ENCODE results near the gene ERRFI1. TPM values are rescaled to one million over a fixed set of nuclear protein-coding genes. Genes with fewer than 3 reads are reported as not detected.
"Not testable (repeated sequence)": the region's sequence is repeated elsewhere in the genome, so short reads cannot be mapped to it uniquely, and the experiment has no call there.

Gene ERRFI1
- total RNA-seq, 1 donor from 2014 or later: 3.2 TPM

GRCh38 chr1:7983086-7983778 is 42.9 kb downstream of the ERRFI1 start:
- intact Hi-C loops (cut with micrococcal nuclease): loop anchor here (2.0 kb wide), 1 partner anchor 14 kb away; no protein-coding TSS in a partner anchor
- Mint-ChIP-seq H3K27me3 (ENCODE audit: insufficient read depth) (no peaks in the 10 kb centered on the region), H3K27ac (no peak overlapping the region), H3K36me3 (ENCODE audit: low read depth) (peaks cover 41% of the 10 kb centered on the region), H3K4me3 (no peak overlapping the region), H3K9me3 (no peaks in the 10 kb centered on the region), H3K4me1 (ENCODE audit: low read depth) (peaks cover 11% of the 10 kb centered on the region)
- no peak for DNase-seq (ENCODE audit: low spot score)

DNA sequence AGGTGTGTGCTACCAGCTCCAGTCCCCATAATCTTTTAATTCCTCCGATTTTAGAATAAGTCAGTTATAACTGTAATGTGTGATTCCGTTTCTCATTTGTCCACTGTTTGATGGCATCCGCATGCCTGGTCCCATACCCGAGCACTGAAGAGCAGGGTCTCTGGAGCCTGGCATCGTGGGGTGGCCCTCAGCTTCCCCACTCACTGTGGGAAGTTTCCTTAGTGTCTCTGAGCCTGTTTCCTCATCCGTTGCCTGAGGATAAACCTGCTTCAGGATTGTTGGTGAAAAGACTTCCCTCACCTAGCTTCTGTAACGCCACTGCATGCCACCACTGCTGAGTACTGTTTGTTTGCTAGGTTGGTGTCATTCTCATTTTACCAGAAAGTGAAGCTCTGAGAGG is 45.1 kb downstream of the ERRFI1 start:
- DNase-seq (ENCODE audit: low spot score): no peak
- Mint-ChIP-seq H3K27ac (no peak overlapping the region), H3K4me3 (no peak overlapping the region), H3K27me3 (ENCODE audit: insufficient read depth) (no peaks in the 10 kb centered on the region), H3K9me3 (no peaks in the 10 kb centered on the region), H3K36me3 (ENCODE audit: low read depth) (peaks cover 45% of the 10 kb centered on the region), H3K4me1 (ENCODE audit: low read depth) (peaks cover 11% of the 10 kb centered on the region)
- intact Hi-C loops (cut with micrococcal nuclease): no loop called here

GRCh38 chr1:7975212-7975865 is 50.8 kb downstream of the ERRFI1 start:
- no peaks in the 10 kb centered on the region for H3K9me3 Mint-ChIP-seq
- no peaks in the 10 kb centered on the region for H3K27me3 Mint-ChIP-seq (ENCODE audit: insufficient read depth)
- intact Hi-C loops (cut with micrococcal nuclease): no loop called here
- H3K4me1 Mint-ChIP-seq (ENCODE audit: low read depth): no peaks in the 10 kb centered on the region
- H3K36me3 Mint-ChIP-seq (ENCODE audit: low read depth): peaks cover 52% of the 10 kb centered on the region
- DNase-seq (ENCODE audit: low spot score): no peak
- no peak overlapping the region for H3K4me3 Mint-ChIP-seq
- H3K27ac Mint-ChIP-seq: no peak overlapping the region

DNA sequence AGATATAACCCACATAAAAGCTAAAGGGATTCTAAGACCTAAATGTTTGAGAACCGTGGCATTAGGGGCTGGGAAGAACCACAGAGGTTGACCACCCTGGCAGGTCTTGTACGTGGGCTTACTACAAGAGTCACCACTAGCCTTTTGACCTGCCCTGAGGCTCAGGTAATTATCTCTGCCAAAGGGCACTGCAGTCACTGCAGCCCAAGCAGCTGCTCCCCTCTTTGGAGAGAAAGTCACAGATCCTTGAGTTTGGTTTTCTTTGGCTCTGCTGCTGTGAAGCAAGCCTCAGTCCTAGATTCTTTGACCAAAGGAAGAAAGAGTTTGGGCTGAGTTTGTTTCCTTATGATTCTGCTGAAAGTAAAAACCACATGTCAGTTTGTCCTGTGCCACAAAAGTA is 53.0 kb downstream of the ERRFI1 start:
- Mint-ChIP-seq H3K9me3 (no peaks in the 10 kb centered on the region), H3K4me3 (no peak overlapping the region), H3K36me3 (ENCODE audit: low read depth) (peaks cover 53% of the 10 kb centered on the region), H3K4me1 (ENCODE audit: low read depth) (no peaks in the 10 kb centered on the region), H3K27ac (no peak overlapping the region), H3K27me3 (ENCODE audit: insufficient read depth) (no peaks in the 10 kb centered on the region)
- intact Hi-C loops (cut with micrococcal nuclease): no loop called here
- no peak for DNase-seq (ENCODE audit: low spot score)

DNA sequence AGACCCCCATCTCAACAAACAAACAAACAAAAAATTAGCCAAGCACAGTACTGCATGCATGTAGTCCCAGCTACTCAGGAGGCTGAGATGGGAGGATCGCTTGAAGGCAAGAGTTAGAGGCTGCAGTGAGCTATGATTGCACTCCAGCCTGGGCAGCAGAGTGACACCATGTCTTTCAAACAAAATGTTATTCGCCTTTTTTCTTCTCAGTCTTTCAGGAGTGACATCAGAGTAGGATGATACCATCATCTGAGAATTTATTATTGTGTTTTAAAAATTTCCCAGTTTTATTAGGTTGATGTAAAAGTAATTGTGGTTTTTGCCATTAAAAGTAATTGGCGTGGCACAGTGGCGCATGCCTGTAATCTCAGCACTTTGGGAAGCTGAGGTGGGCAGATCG is 53.8 kb downstream of the ERRFI1 start:
- intact Hi-C loops (cut with micrococcal nuclease): no loop called here
- Mint-ChIP-seq H3K27ac (no peak overlapping the region), H3K9me3 (no peaks in the 10 kb centered on the region)

DNA sequence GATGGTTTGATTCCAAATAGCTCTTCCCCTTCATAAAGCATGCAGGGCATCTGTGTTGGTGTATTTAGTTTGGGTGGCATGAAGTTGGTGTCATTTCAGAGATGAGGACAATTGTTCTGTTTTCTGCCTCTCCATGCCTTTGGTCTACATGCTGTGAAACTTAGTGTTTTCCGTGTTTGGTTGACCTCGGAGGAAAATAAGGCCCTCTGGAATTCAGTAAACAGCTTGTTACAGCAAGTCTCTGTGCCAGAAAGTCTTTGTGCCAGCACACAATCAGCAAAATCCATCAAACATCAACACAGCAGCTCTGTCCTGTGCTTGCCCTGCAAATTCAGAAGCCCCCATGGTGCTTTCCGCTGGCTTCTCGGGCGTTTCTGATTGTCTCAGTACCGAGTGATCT is 55.1 kb downstream of the ERRFI1 start:
- Mint-ChIP-seq H3K4me1 (ENCODE audit: low read depth) (peaks cover 17% of the 10 kb centered on the region), H3K4me3 (no peak overlapping the region), H3K9me3 (no peaks in the 10 kb centered on the region), H3K36me3 (ENCODE audit: low read depth) (peaks cover 50% of the 10 kb centered on the region), H3K27me3 (ENCODE audit: insufficient read depth) (no peaks in the 10 kb centered on the region), H3K27ac (no peak overlapping the region)
- DNase-seq (ENCODE audit: low spot score): no peak
- intact Hi-C loops (cut with micrococcal nuclease): no loop called here

More for the DNA sequence above, 53.8 kb downstream of the ERRFI1 start:
- Mint-ChIP-seq H3K27me3 (ENCODE audit: insufficient read depth) (no peaks in the 10 kb centered on the region), H3K4me3 (no peak overlapping the region), H3K4me1 (ENCODE audit: low read depth) (peaks cover 4% of the 10 kb centered on the region), H3K36me3 (ENCODE audit: low read depth) (peaks cover 51% of the 10 kb centered on the region)
- no peak for DNase-seq (ENCODE audit: low spot score)

DNA sequence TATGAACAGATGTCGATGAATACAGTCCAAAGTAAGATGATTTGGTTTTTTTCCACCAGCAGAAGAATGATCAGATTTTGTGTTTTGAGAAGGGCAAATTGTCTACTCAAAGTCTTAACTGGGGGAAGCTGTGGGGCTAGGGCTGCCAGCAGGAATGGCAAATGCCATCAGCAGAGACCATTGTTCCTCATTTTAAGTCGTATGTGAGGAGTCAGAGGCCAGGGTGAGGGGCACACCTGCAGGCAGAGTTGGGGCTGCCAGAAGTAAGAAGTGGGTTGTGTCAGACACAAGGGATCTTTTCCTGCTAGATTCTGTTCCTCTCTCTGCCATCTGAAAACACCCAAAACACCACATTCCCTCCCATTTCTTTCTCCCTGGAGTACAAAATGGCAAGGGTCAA is 55.9 kb downstream of the ERRFI1 start:
- intact Hi-C loops (cut with micrococcal nuclease): no loop called here
- no peak for DNase-seq (ENCODE audit: low spot score)
- Mint-ChIP-seq H3K27ac (no peak overlapping the region), H3K36me3 (ENCODE audit: low read depth) (peaks cover 52% of the 10 kb centered on the region), H3K4me3 (no peak overlapping the region), H3K9me3 (no peaks in the 10 kb centered on the region), H3K27me3 (ENCODE audit: insufficient read depth) (no peaks in the 10 kb centered on the region), H3K4me1 (ENCODE audit: low read depth) (peaks cover 20% of the 10 kb centered on the region)

- no peak for DNase-seq (ENCODE audit: low spot score)
- Mint-ChIP-seq H3K9me3 (no peaks in the 10 kb centered on the region), H3K27ac (no peak overlapping the region), H3K4me3 (no peak overlapping the region), H3K27me3 (ENCODE audit: insufficient read depth) (no peaks in the 10 kb centered on the region), H3K36me3 (ENCODE audit: low read depth) (peaks cover 66% of the 10 kb centered on the region), H3K4me1 (ENCODE audit: low read depth) (peaks cover 44% of the 10 kb centered on the region)
- intact Hi-C loops (cut with micrococcal nuclease): loop anchor here (2.0 kb wide), 1 partner anchor 15 kb away; no protein-coding TSS in a partner anchor
Observed at GRCh38 chr1:7967651-7968050, 58.5 kb downstream of the ERRFI1 start.

DNA sequence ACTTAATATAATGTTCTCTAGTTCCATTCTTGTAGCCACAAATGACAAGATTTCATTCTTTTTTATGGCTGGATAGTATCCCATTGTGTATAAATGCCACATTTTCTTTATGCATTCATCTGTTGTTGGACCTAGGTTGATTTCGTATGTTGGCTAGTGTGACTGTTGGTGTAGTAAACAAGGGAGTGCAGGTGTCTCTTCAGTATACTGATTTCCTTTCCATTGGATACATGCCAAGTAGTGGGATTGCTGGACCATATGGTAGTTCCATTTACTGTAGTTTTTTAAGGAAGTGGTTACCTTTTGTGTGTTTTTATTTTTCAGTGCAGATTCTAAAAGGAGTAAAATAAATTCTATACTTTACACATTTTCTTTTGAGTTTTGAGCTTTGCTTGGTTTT is 58.9 kb downstream of the ERRFI1 start:
- H3K4me3 Mint-ChIP-seq: peak overlapping the region; percentile 13
- H3K36me3 Mint-ChIP-seq (ENCODE audit: low read depth): peaks cover 63% of the 10 kb centered on the region
- peaks cover 49% of the 10 kb centered on the region for H3K4me1 Mint-ChIP-seq (ENCODE audit: low read depth)
- no peak for DNase-seq (ENCODE audit: low spot score)
- H3K27ac Mint-ChIP-seq: no peak overlapping the region
- no peaks in the 10 kb centered on the region for H3K27me3 Mint-ChIP-seq (ENCODE audit: insufficient read depth)
- H3K9me3 Mint-ChIP-seq: no peaks in the 10 kb centered on the region
- intact Hi-C loops (cut with micrococcal nuclease): no loop called here

- Mint-ChIP-seq H3K9me3 (no peaks in the 10 kb centered on the region), H3K36me3 (ENCODE audit: low read depth) (peaks cover 47% of the 10 kb centered on the region), H3K4me3 (peak overlapping the region; percentile 97), H3K27ac (no peak overlapping the region), H3K27me3 (ENCODE audit: insufficient read depth) (peaks cover 2% of the 10 kb centered on the region), H3K4me1 (ENCODE audit: low read depth) (peaks cover 59% of the 10 kb centered on the region)
- intact Hi-C loops (cut with micrococcal nuclease): loop anchor here (5.0 kb wide), 1 partner anchor 853 kb away; the partner anchor contains the start of gene RERE
- DNase-seq (ENCODE audit: low spot score): no peak
Observed at GRCh38 chr1:7964476-7964875, 61.6 kb downstream of the ERRFI1 start.

GRCh38 chr1:7963841-7964240 is 62.3 kb downstream of the ERRFI1 start:
- H3K4me3 Mint-ChIP-seq: peak overlapping the region; percentile 97
- peak overlapping the region; percentile 61 for H3K27ac Mint-ChIP-seq
- H3K9me3 Mint-ChIP-seq; H3K27me3 Mint-ChIP-seq (ENCODE audit: insufficient read depth); DNase-seq (ENCODE audit: low spot score): not testable (repeated sequence)
- peaks cover 42% of the 10 kb centered on the region for H3K36me3 Mint-ChIP-seq (ENCODE audit: low read depth)
- intact Hi-C loops (cut with micrococcal nuclease): loop anchor here (5.0 kb wide), 1 partner anchor 853 kb away; the partner anchor contains the start of gene RERE
- H3K4me1 Mint-ChIP-seq (ENCODE audit: low read depth): peaks cover 65% of the 10 kb centered on the region

DNA sequence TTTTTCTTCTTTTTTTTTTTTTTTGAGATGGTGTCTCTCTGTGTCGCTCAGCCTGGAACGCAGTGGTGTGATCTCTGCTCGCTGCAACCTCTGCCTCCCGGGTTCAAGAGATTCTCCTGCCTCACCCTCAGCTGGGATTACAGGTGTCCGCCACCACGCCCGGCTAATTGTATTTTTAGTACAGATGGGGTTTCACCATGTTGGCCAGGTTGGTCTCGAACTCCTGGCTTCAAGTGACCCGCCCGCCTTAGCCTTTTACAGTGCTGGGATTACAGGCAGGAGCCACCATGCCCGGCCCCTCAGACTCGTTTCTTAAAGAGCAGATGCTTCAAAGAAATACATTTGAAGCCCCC is 62.8 kb downstream of the ERRFI1 start:
- H3K36me3 Mint-ChIP-seq (ENCODE audit: low read depth): peaks cover 40% of the 10 kb centered on the region

GRCh38 chr1:7962636-7963377 is 63.3 kb downstream of the ERRFI1 start:
- intact Hi-C loops (cut with micrococcal nuclease): loop anchor here (5.0 kb wide), 1 partner anchor 854 kb away; the partner anchor contains the start of gene RERE
- H3K4me3 Mint-ChIP-seq: peak overlapping the region; percentile 97
- peaks cover 2% of the 10 kb centered on the region for H3K27me3 Mint-ChIP-seq (ENCODE audit: insufficient read depth)
- H3K4me1 Mint-ChIP-seq (ENCODE audit: low read depth): peaks cover 65% of the 10 kb centered on the region
- DNase-seq (ENCODE audit: low spot score): no peak
- H3K27ac Mint-ChIP-seq: peak overlapping the region; percentile 98
- H3K9me3 Mint-ChIP-seq: no peaks in the 10 kb centered on the region
- H3K36me3 Mint-ChIP-seq (ENCODE audit: low read depth): peaks cover 40% of the 10 kb centered on the region

More for the DNA sequence above, 62.8 kb downstream of the ERRFI1 start:
- H3K27me3 Mint-ChIP-seq (ENCODE audit: insufficient read depth); DNase-seq (ENCODE audit: low spot score); H3K9me3 Mint-ChIP-seq: not testable (repeated sequence)
- Mint-ChIP-seq H3K4me3 (peak overlapping the region; percentile 97), H3K27ac (peak overlapping the region; percentile 58), H3K4me1 (ENCODE audit: low read depth) (peaks cover 65% of the 10 kb centered on the region)
- intact Hi-C loops (cut with micrococcal nuclease): loop anchor here (5.0 kb wide), 1 partner anchor 854 kb away; the partner anchor contains the start of gene RERE

Data from activated T-helper 1 cell treated with anti-CD3 and anti-CD28 coated beads, Interleukin-12 subunit alpha, Interleukin-12 subunit beta, Interleukin-2, Interleukin-4 antibody, amounts not matched to agents 30 ng/mL and 10 ng/mL and 1 ng/mL, durations not matched to agents 14 hours and 24 hours and 36 hours (primary cell).